Medulla oblongata (tissue), 1 donor: Measurements from ENCODE around the gene MEFV.
"Not testable (repeated sequence)": the region's sequence is repeated elsewhere in the genome, so short reads cannot be mapped to it uniquely, and the experiment has no call there.

Experiments
- DNase-seq: peaks from one replicate; pipeline ENCODE4 v3.0.0-alpha.2; 2015; ENCODE audit errors: extremely low spot score

The MEFV gene

DNA sequence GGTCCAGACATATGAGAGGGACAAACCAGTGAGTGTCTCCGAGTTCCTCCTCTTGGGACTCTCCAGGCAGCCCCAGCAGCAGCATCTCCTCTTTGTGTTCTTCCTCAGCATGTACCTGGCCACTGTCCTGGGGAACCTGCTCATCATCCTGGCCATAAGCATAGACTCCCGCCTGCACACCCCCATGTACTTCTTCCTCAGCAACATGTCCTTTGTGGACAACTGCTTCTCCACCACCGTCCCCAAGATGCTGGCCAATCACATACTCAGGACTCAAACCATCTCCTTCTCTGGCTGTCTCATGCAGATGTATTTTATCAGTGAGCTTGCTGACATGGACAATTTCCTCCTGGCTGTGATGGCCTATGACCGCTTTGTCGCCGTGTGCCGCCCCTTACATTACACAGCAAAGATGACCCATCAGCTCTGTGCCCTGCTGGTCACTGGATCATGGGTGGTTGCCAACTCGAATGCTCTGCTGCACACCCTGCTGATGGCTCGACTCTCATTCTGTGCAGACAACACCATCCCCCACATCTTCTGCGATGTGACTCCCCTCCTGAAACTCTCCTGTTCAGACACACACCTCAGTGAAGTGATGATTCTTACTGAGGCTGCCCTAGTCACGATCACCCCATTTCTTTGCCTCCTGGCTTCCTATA is 40.7 kb downstream of the MEFV start:
- DNase-seq, result no peak

DNA sequence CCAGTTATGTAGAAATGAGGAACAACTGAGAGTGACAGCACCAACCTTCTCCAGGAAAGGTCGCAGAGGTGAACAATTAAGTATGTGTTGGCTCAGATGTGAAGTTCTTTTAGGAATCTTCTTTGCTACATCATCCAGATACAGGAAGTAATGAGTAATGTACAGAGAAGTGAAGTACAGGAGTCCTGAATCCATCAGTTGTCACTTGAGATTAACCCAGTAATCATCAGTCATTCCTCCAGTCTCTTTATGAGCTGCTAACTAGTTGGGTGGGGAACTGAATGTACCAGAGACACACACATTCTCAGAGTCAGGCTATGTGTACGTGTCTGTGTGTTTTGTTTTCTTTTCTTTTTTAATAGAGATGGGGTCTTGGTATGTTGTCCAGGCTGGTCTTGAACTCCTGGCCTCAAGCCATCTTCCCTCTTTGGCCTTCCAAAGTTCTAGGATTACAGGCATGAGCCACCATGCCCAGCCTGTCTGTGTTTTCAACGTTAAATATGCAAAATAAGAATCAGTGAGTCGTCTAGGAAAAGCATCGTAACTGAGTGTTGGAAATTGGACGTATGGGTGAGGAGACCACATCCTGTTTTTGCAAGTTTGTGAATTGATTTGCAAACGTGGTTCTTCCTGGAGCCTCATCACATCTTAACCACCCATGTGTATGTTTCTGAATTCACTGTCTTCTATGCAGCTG is 41.4 kb downstream of the MEFV start:
- no peak for DNase-seq

DNA sequence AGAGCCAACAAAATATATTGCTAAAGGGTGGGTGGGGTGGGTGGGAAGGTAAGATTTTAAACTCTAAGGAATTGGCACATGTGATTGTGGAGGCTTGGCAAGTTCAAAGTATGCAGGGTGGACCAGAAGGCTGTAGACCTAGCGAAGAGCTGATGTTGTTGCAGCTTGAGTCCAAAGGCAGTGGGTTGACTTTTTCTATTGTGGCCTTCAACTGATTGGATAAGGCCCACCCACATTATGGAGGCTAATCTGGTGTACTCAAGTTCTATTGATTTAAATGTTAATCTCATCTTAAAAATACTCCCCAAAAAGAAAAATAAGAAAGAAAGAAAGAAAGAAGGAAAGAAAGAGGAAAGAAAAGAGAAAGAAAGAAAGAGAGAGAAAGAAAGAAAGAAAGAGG is 43.9 kb downstream of the MEFV start:
- DNase-seq, result no peak

DNA sequence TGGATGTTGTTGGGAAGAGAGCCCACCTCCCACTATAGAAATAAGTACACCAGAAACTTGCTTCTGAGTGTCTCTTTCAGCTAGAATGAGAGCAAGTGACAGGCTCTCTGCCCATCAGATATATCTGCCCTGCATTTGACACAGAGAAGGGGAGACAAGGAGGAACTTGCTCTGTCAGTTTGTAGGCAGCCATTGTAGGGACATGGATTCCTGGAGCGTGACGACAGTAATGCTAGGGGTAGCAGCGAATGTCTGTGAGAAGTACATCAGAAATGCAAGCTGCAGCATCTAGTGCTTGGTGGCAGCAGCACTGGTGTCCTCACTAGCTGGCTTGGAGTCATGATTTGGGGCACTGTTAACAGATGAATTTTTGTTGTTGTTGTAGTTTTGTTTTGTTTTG is 44.4 kb downstream of the MEFV start:
- no peak for DNase-seq

DNA sequence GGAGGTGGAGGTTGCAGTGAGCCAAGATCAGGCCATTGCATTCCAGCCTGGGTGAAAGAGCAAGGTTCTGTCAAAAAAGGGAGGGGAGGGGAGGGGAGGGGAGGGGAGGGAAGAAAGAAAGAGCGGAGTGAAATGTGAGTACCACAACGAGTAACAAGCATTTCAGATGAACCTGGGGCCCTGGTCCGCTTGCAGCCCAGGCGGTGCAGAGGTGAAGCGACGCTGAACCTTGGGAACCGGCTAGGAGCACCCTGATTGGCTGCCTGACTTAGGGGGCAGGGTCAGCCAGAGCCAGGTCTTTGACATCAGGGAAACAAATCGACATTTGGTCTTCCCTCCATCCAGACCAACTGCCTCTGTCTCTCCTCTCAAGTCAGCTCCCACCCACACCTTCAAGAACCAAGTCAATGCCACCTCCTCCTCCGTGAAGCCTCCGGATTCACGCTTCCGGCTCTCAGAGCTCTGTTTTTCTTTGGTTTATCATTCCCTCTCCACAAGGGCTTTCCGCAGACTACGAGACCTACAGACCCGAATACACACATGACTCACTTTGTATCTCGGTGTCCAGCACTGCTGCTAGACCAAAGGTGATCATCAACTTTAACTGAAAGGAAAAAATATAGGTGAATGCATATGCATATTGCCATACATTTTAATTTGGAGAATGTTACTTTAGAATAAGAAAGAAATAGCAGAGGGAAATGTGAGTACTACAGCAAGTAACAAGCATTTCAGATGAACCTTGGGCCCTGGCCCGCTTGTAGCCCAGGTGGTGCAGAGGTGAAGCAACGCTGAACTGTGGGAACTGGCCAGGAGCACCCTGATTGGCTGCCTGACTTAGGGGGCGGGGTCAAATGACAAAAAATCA is 49.1 kb downstream of the MEFV start:
- no peak for DNase-seq

DNA sequence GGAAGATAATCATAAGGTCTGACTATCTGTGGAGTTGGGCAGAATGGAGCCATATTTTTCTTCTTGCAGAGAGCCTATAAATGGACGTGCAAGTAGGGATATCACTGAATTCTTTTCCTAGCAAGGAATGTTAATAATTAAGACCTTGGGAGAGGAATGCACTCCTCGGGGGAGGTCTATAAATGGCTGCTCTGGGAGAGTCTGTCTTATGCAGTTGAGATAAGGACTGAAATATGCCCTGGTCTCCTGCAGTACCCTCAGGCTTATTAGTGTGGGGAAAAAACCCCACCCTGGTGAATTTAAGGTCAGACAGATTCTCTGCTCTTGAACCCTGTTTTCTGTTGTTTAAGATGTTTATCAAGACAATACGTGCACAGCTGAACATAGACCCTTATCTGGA is 50.5 kb downstream of the MEFV start:
- not testable (repeated sequence) for DNase-seq

DNA sequence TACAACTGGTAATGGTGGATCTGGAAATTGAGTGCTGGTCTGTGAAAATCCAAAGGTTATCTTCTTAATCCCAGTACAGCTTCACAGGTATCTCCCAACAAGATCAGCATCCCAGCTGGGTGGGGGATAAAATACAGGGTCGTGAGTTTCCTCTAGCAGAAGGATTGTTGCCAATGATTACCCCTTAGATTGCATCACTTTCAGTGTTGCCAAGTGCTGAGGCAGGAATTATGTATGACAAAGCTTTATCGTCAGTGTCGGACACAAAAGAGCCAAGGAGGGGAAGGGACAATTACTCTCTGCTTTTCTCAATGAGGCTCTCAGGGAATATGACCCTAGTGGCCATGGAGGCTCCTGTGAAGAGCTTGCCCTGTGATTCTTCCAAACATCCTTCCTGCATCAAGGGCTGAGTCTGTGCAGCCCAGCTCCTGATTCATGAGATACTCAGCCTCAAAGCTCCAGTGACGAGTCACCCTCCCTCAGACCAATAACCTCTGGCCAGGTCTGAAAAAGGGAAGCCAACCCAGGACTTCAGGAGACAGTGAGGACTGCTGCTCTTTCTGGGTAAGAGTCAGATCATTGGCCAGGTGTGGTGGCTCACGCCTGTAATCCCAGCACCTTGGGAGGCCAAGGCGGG is 53.4 kb downstream of the MEFV start:
- DNase-seq, result no peak

DNA sequence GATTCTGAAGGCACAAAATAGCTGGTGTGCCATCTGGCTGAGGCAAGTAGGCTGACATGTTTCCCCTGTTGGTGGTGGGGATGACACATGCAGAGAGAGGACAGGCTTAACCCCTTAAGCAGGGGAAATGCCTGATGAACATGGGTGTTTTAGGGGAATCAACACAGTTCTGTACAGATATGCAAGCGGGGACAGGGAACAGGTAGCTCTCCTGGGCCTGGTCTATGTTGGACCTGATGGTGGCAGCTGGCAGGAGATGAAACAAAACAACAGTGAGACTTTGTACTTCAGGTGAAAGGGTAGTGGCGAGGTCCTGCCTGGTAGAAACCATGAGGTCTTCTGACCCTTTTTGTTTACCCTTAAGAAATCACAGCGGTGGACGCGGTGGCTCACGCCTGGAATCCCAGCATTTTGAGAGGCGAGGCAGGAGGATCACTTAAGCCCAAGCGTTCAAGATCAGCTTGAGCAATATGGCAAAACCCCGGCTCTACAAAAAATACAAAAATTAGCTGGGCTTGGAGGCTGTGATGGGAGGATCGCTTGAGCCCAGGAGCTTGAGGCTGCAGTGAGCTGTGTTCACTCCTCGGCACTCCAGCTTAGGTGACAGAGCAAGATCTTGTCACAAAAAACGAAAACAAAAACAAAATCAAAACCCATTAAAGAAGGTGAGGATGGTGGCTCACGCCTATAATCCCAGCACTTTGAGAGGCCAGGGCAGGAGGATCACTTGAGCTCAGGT is 57.9 kb downstream of the MEFV start:
- no peak for DNase-seq

DNA sequence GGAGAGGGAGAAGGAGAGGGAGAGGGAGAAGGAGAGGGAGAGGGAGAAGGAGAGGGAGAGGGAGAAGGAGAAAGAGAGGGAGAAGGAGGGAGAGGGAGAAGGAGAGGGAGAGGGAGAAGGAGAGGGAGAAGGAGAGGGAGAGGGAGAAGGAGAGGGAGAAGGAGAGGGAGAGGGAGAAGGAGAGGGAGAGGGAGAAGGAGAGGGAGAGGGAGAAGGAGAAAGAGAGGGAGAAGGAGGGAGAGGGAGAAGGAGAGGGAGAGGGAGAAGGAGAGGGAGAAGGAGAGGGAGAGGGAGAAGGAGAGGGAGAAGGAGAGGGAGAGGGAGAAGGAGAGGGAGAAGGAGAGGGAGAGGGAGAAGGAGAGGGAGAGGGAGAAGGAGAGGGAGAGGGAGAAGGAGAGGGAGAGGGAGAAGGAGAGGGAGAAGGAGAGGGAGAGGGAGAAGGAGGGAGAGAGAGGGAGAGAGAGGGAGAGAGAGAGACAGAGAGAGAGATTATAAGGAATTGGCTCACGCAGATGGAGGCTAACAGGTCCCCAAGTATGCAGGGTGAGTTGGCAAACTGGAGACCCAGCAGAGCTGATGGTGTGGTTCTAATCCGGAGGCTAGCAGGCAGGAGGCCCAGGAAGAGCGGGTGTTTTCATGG is 58.6 kb downstream of the MEFV start:
- not testable (repeated sequence) for DNase-seq

DNA sequence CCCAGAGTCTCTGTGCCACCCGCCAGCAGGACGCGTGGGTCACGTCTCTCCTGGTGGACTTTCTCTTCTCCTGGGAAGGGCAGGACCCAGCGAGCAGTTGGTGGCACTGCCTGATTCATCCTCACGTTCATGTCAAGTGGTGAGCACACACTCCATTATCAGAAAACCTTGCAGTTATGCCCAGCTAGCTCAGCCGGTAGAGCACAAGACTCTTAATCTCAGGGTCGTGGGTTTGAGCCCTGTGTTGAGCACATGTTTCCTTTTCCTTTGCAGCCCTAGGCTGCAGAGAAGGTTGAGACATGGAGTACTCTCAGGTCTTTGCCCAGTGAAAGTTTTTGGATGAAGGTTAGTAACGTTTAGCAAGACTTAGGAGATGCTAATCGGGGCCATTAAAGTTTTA is 60.5 kb downstream of the MEFV start:
- no peak for DNase-seq

DNA sequence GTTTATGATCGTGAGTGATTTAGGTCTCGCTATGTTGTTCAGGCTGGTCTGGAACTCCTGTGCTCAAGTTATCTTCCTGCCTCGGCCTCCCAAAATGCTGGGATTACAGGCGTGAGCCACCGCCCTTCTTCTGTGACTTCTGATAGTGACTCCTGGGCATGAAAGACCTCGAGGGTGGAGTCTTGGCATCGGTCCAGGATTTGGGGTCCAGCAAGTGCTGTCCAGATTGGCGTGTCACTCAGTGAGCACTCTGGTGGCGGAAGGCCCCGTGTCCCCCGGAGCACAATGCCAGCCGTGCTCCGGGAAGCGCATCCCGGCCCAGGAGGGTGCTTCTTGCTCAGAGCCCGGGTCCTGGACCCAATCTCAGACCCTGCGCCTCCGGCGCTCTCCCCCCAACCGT is 61.6 kb downstream of the MEFV start:
- DNase-seq, result no peak

DNA sequence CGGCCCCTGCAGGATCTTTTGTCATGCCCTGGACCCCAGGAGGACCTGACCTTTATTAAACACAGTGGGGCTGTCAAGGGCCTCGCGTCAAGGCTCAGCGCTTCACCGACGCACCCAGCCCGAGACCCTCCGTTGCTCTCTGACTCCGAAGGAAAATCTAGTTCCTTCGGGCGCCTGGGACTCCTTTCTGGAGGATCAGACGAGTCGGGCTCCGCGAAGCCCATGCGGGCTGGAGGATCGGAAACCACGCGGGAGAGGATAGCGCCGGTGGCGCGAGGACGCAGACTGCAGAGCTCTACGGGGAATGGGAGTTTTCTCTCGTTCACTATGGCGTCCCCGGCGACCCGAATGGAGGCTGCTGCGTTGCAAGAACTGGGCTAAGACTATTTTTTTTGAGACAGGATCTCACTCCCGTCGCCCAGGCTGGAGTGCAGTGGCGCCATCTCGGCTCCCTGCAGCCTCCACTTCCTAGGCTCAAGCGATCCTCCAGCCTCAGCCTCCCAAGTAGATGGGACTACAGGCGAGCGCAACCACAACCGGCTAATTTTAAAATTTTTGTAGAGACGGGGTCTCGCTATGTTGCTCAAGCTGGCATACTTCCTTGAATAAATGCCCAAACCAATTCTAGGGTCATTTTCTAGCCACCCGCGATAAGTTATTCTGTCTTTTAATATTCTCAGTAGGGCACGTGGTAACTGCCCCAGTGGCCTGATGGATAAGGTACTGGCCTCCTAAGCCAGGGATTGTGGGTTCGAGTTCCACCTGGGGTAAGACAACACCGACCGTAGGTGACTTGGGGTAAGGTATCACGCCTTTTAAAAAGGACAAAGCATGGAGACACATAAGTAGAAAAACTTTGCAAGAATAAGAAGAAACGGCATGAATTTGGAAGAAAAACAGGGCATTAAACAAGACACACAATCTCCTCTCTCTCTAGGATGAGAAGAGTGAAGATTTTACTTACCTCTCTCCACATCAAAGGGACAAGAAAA is 62.9 kb downstream of the MEFV start:
- DNase-seq, result no peak

DNA sequence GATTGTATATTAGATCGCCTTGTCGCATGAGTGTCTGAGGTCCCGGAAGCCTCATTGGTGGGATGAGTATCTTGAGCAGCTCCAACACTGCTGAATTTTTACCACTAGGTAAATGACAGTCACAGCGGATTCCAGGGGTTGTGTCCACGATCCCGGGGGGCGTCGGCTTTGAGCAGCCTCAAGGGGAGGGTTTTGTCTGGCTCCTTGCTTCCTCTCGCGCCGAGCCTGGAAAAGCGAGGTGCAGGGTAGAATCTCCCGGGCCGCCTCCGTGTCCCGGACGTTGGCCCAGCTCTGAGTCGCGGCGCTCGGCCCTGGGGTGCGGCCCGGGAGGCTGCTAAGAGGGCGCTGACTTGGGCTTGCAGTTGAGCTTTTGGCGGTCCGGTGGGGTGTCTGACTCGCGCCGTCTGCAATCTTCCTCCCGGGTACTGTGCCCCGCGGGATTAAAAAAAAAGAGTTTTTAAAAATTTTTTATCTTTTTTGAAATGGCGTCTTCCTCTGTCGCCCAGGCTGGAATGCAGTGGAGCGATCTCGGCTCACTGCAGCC is 63.9 kb downstream of the MEFV start:
- DNase-seq, result no peak
